Left ventricle myocardium inferior (tissue), 1 donor: ENCODE data around the gene SLC24A1. TPM values are rescaled to one million over a fixed set of nuclear protein-coding genes. Genes with fewer than 3 reads are reported as not detected.

Experiments used
- DNase-seq: peaks from one replicate; pipeline ENCODE4 v3.0.0-alpha.2; 2020
- H3K27ac ChIP-seq: fragments of 200-600 bp; replicated peaks from 2 replicates; pipeline ENCODE4 v1.8.0; 2021
- H3K27me3 ChIP-seq: fragments of 200-600 bp; 2 replicates; pipeline ENCODE4 v1.8.0; 2021; ENCODE audit warnings: low read depth
- H3K36me3 ChIP-seq: fragments of 200-600 bp; 2 replicates; pipeline ENCODE4 v1.8.0; 2021
- H3K4me1 ChIP-seq: fragments of 200-600 bp; 2 replicates; pipeline ENCODE4 v1.8.0; 2021
- H3K4me3 ChIP-seq: fragments of 200-600 bp; 2 replicates; pipeline ENCODE4 v1.8.0; 2021; ENCODE audit warnings: mild to moderate bottlenecking, moderate library complexity
- H3K9me3 ChIP-seq: fragments of 200-600 bp; replicated peaks from 2 replicates; pipeline ENCODE4 v1.8.0; 2021
- CTCF ChIP-seq: fragments of 200-600 bp; IDR thresholded peaks from 2 replicates; pipeline ENCODE4 v1.8.0; 2021; ENCODE audit warnings: antibody characterized with exemption, mild to moderate bottlenecking, borderline replicate concordance
- intact Hi-C: fragments of 100-400 bp; cut with micrococcal nuclease; formaldehyde crosslinking; loops from one replicate; pipeline ENCODE4 v1.11.0; 2022
- total RNA-seq: library from RNA; stranded (reverse); fragmentation: NEBNext Ultra II Directional; extraction: Animal tissue kit (Norgen Biotek cat#: 25700); gene quantifications from one replicate; pipeline ENCODE4 v1.2.1, GENCODE V29; 2021
- donor health status: DM: no; HTN: yes; CAD: no; lungs with severe emphysema.

The SLC24A1 gene
- total RNA-seq, 1 donor from 2014 or later, result 2.3 TPM

GRCh38 chr15:65660927-65661326 is 39.2 kb downstream of the SLC24A1 start:
- Histone ChIP-seq H3K27me3 (no peaks in the 10 kb centered on the region), H3K9me3 (no peaks in the 10 kb centered on the region), H3K4me1 (no peaks in the 10 kb centered on the region), H3K27ac (no peak overlapping the region), H3K36me3 (peaks cover 81% of the 10 kb centered on the region), H3K4me3 (no peak overlapping the region)
- intact Hi-C loops, result no loop called here
- TF ChIP-seq CTCF, result no peak
- DNase-seq, result no peak

GRCh38 chr15:65663521-65663920 is 41.8 kb downstream of the SLC24A1 start:
- Histone ChIP-seq H3K27ac (no peak overlapping the region), H3K27me3 (no peaks in the 10 kb centered on the region), H3K9me3 (no peaks in the 10 kb centered on the region), H3K4me1 (no peaks in the 10 kb centered on the region), H3K4me3 (no peak overlapping the region), H3K36me3 (peaks cover 89% of the 10 kb centered on the region)
- no peak for DNase-seq
- TF ChIP-seq CTCF, result no peak
- intact Hi-C loops, result no loop called here

GRCh38 chr15:65666257-65666656 is 44.5 kb downstream of the SLC24A1 start:
- Histone ChIP-seq H3K9me3 (no peaks in the 10 kb centered on the region), H3K27ac (no peak overlapping the region), H3K4me3 (no peak overlapping the region), H3K27me3 (no peaks in the 10 kb centered on the region), H3K36me3 (peaks cover 95% of the 10 kb centered on the region), H3K4me1 (no peaks in the 10 kb centered on the region)
- no peak for DNase-seq
- no peak for TF ChIP-seq CTCF
- intact Hi-C loops, result no loop called here

- Histone ChIP-seq H3K36me3 (peaks cover 45% of the 10 kb centered on the region), H3K9me3 (no peaks in the 10 kb centered on the region), H3K27ac (no peak overlapping the region), H3K27me3 (no peaks in the 10 kb centered on the region), H3K4me3 (no peak overlapping the region), H3K4me1 (no peaks in the 10 kb centered on the region)
- DNase-seq, result no peak
- no peak for TF ChIP-seq CTCF
- intact Hi-C loops, result no loop called here
Measured at GRCh38 chr15:65675551-65675950, 53.8 kb downstream of the SLC24A1 start.

GRCh38 chr15:65676123-65676522 is 54.4 kb downstream of the SLC24A1 start:
- DNase-seq, result no peak
- H3K4me1 ChIP-seq, result no peaks in the 10 kb centered on the region
- TF ChIP-seq CTCF, result no peak
- peaks cover 39% of the 10 kb centered on the region for H3K36me3 ChIP-seq
- H3K4me3 ChIP-seq, result no peak overlapping the region
- no peaks in the 10 kb centered on the region for H3K9me3 ChIP-seq
- no peaks in the 10 kb centered on the region for H3K27me3 ChIP-seq
- H3K27ac ChIP-seq, result no peak overlapping the region
- intact Hi-C loops, result no loop called here

GRCh38 chr15:65680544-65680943 is 58.8 kb downstream of the SLC24A1 start:
- intact Hi-C loops, result no loop called here
- H3K4me1 ChIP-seq, result no peaks in the 10 kb centered on the region
- TF ChIP-seq CTCF, result no peak
- H3K27ac ChIP-seq, result no peak overlapping the region
- H3K27me3 ChIP-seq, result no peaks in the 10 kb centered on the region
- no peaks in the 10 kb centered on the region for H3K9me3 ChIP-seq
- peaks cover 5% of the 10 kb centered on the region for H3K36me3 ChIP-seq
- no peak overlapping the region for H3K4me3 ChIP-seq
- no peak for DNase-seq
